ENCODE results near the gene OSBPL2.

The OSBPL2 gene

GRCh38 chr20:62272200-62272599 is 33.9 kb downstream of the OSBPL2 start:
- no peak overlapping the region; the same call in 1 of the 2 replicates for H3K27ac ChIP-seq
- TF ChIP-seq CTCF (conservative IDR thresholded peaks at IDR 0.05; ENCODE audit: low read depth): no peak
- ChIA-PET CTCF (interaction anchor here (0.6 to 0.7 kb wide), 3 partner anchors 136 to 628 kb away, joined by 3 read pairs; no protein-coding TSS in a partner anchor), POLR2A (ENCODE audit: low non-redundant PET) (no interaction called here)
- DNase-seq (ENCODE audit: low spot score): no peak

GRCh38 chr20:62273416-62273815 is 35.1 kb downstream of the OSBPL2 start:
- no peak for TF ChIP-seq CTCF (conservative IDR thresholded peaks at IDR 0.05; ENCODE audit: low read depth)
- ChIA-PET POLR2A (ENCODE audit: low non-redundant PET) (no interaction called here), CTCF (no interaction called here)
- no peak overlapping the region for H3K27ac ChIP-seq
- no peak for DNase-seq (ENCODE audit: low spot score)

DNA sequence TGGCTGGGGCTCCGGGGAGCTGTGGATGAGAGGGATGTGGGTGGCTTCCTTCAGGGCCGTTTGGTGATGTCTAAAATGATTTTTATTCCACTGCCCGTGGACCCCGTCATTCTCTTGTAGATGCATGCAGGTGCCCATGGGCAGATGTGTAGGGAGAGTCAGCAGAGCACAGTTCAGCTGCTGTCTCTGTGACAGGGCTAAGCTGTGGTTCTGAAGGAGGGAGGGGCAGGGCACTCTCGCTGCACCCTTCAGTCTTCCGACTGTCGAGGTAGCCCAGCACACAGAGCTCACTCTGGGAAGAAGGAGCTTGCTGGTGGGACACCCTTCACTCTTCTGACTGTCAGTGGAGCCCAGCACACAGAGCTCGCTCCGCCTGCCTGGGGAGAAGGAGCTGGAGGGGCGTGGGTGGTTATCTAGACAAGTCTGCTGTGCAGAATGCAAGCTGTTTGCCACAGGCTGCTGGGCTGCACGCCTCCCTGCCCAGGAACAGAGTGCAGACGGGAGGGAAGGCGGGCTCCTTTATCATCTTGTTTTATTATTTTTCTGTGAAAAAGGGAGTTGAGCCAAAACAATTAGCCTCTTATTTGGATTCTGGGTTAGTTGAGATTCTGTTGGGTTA is 36.1 kb downstream of the OSBPL2 start:
- TF ChIP-seq CTCF (conservative IDR thresholded peaks at IDR 0.05; ENCODE audit: low read depth): no peak
- POLR2A ChIA-PET (ENCODE audit: low non-redundant PET): no interaction called here
- H3K27ac ChIP-seq: peak overlapping the region; percentile 11
- CTCF ChIA-PET: interaction anchor here (0.6 to 0.9 kb wide), 2 partner anchors 10 to 120 kb away, joined by 3 read pairs; no protein-coding TSS in a partner anchor
- no peak for DNase-seq (ENCODE audit: low spot score)

- ChIA-PET POLR2A (ENCODE audit: low non-redundant PET) (no interaction called here), CTCF (interaction anchor here (0.6 kb wide), 1 partner anchor 119 kb away, joined by 3 read pairs; no protein-coding TSS in a partner anchor)
- H3K27ac ChIP-seq: no peak overlapping the region
- no peak for DNase-seq (ENCODE audit: low spot score)
- TF ChIP-seq CTCF (conservative IDR thresholded peaks at IDR 0.05; ENCODE audit: low read depth): no peak
Observed at GRCh38 chr20:62275219-62275618, 36.9 kb downstream of the OSBPL2 start.

- H3K27ac ChIP-seq: no peak overlapping the region
- DNase-seq (ENCODE audit: low spot score): no peak
- TF ChIP-seq CTCF (conservative IDR thresholded peaks at IDR 0.05; ENCODE audit: low read depth): no peak
- POLR2A ChIA-PET (ENCODE audit: low non-redundant PET): no interaction called here
- CTCF ChIA-PET: interaction anchor here (0.7 kb wide), 1 partner anchor 325 kb away, joined by 5 read pairs; no protein-coding TSS in a partner anchor
Observed at GRCh38 chr20:62276439-62276838, 38.1 kb downstream of the OSBPL2 start.

GRCh38 chr20:62277253-62277652 is 38.9 kb downstream of the OSBPL2 start:
- TF ChIP-seq CTCF (conservative IDR thresholded peaks at IDR 0.05; ENCODE audit: low read depth): no peak
- CTCF ChIA-PET: interaction anchor here (0.7 kb wide), 1 partner anchor 326 kb away, joined by 5 read pairs; no protein-coding TSS in a partner anchor
- POLR2A ChIA-PET (ENCODE audit: low non-redundant PET): no interaction called here
- peak overlapping the region; percentile 23; the same call in 1 of the 2 replicates for H3K27ac ChIP-seq
- no peak for DNase-seq (ENCODE audit: low spot score)
